Right lobe of liver (tissue), 6 donors: Measurements from ENCODE around the gene PPP1R3C. TPM values are rescaled to one million over a fixed set of nuclear protein-coding genes. Genes with fewer than 3 reads are reported as not detected.

Experiments used
- ATAC-seq, 4 donors: fragments of 200-7000 bp; cut with Tn5 transposase; one replicate each; pipeline ENCODE4 v1.9.1; 2020; ENCODE audit warnings: mild to moderate bottlenecking in 4 of 4, moderate library complexity in 4 of 4
- DNase-seq, 3 donors: peaks; one replicate each; pipeline ENCODE4 v3.0.0-alpha.2; 2020
- H3K27ac ChIP-seq, 3 donors: fragments of 200-600 bp; one replicate each; pipeline ENCODE4 v1.8.0; 2022
- H3K27me3 ChIP-seq, 2 donors: fragments of 200-600 bp; one replicate each; pipeline ENCODE4 v1.8.0; 2022
- H3K36me3 ChIP-seq, 4 donors: fragments of 200-600 bp; sonication (generic) in 1 of 4; one replicate each; pipeline versions ENCODE4 v1.5.1 to v1.8.0; 2017 to 2022; ENCODE audit warnings: control low read depth in 1 of 4
- H3K4me1 ChIP-seq, 4 donors: fragments of 200-600 bp; sonication (generic) in 1 of 4; one replicate each; pipeline versions ENCODE4 v1.5.1 to v1.8.0; 2017 to 2022; ENCODE audit warnings: control low read depth in 1 of 4
- H3K4me3 ChIP-seq, 3 donors: fragments of 200-600 bp; one replicate each; pipeline ENCODE4 v1.8.0; 2022
- H3K9me3 ChIP-seq, 4 donors: fragments of 200-600 bp; sonication (generic) in 1 of 4; one replicate each; pipeline versions ENCODE4 v1.5.1 to v1.8.0; 2017 to 2022; ENCODE audit warnings: control low read depth in 1 of 4
- POLR2A ChIP-seq: fragments of 450-650 bp; IDR thresholded peaks from one replicate; pipeline ENCODE4 v1.6.1; 2017; ENCODE audit warnings: antibody characterized with exemption, mild to moderate bottlenecking
- WGBS: methylation state at CpG from one replicate; pipeline ENCODE4 v1.1.6; 2018; ENCODE audit warnings: low coverage, low lambda C conversion rate; ENCODE audit not compliant: insufficient coverage; ENCODE audit errors: missing lambda C conversion rate; 5-methylcytosine and 5-hydroxymethylcytosine counted together
- intact Hi-C, 2 donors: fragments of 100-400 bp; cut with DNase I; formaldehyde crosslinking; loops; one replicate each; pipeline versions ENCODE4 v1.11.2 to v1.14.1; 2022
- total RNA-seq, 6 experiments: library from RNA; depleted of rRNA in 2 of 6; stranded (reverse); fragments of >200 nt in 2 of 6; fragmentation: NEBNext Ultra II Directional in 3 of 6; extraction: Animal tissue kit (Norgen Biotek cat#: 25700) in 3 of 6; gene quantifications; one replicate each; pipeline versions ENCODE4 v1.1.0 to v1.2.4, GENCODE V29; 2016 to 2023
- TF ChIP-seq, protein P1 (sequence below), 4 donors: fragments of 200-600 bp in 3 of 4; fragments of 450-650 bp in 1 of 4; IDR thresholded peaks; one replicate each; pipeline versions ENCODE4 v1.5.1 to v1.8.0; 2016 to 2022; ENCODE audit warnings: antibody characterized with exemption in 4 of 4, mild to moderate bottlenecking in 2 of 4
- donor health status: DM: no; HTN: yes; CAD: no.
- donor health status: DM: no; HTN: no; CAD: no.
- donor health status: DM: no; HTN: no; CAD: no.
- donor health status: DM: no; HTN: yes; CAD: no.
- donor health status: DM: no; HTN: yes; CAD: no.

The PPP1R3C gene
- total RNA-seq, 6 experiments from 2014 or later, result 24.7 to 158 (median 51.3) TPM

DNA sequence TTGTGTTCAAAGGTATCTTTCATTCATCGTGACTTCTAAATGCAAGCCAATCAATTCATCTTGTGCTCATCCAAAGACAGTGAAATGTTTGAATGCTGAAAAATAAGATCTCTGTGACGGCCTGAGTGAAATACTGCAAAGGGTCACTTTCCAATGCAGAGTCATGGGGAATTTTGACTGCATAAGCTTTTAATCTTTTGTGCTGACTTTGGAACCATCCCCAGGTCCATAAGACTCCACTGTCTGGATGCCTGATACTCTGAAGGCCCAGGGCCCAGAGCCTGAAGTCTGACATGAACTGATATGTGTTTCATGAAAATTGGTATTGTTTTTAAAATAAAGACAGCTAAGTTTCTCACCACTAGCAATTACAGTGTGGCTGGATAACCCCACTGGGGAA is 39.0 kb downstream of the PPP1R3C start:
- H3K27me3 ChIP-seq, result no peaks in the 10 kb centered on the region
- no peak for TF ChIP-seq POLR2A
- TF ChIP-seq, protein P1, sequence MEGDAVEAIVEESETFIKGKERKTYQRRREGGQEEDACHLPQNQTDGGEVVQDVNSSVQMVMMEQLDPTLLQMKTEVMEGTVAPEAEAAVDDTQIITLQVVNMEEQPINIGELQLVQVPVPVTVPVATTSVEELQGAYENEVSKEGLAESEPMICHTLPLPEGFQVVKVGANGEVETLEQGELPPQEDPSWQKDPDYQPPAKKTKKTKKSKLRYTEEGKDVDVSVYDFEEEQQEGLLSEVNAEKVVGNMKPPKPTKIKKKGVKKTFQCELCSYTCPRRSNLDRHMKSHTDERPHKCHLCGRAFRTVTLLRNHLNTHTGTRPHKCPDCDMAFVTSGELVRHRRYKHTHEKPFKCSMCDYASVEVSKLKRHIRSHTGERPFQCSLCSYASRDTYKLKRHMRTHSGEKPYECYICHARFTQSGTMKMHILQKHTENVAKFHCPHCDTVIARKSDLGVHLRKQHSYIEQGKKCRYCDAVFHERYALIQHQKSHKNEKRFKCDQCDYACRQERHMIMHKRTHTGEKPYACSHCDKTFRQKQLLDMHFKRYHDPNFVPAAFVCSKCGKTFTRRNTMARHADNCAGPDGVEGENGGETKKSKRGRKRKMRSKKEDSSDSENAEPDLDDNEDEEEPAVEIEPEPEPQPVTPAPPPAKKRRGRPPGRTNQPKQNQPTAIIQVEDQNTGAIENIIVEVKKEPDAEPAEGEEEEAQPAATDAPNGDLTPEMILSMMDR (IDR thresholded peaks at IDR 0.05), result no peak
- no peak overlapping the region for H3K4me3 ChIP-seq
- DNase-seq (no peak), ATAC-seq (no peak)
- intact Hi-C loops, result no loop called here
- H3K9me3 ChIP-seq, result no peaks in the 10 kb centered on the region
- no peaks in the 10 kb centered on the region for H3K4me1 ChIP-seq
- no peak overlapping the region for H3K27ac ChIP-seq
- no peaks in the 10 kb centered on the region for H3K36me3 ChIP-seq
- WGBS, result 85% methylated on average over 2 of the region's 2 CpGs

DNA sequence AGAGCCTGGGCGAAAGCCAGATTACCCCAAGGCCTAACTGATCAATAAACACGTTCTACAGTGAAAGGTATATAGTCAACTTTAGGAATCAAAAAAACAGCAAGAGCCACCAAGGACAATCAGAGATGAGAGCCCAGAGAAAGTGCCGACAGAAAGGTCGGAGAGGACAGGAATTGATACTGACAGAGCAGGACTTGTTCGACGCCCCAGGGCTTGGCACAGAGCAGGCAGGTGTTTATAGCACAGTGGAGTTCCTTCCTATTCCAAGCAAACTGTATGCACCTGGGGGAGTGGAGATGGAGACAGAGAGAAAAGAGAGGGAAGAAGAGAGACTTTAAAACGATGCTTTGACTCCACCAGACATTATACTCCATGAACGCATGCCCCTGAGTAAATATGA is 39.5 kb downstream of the PPP1R3C start:
- H3K27ac ChIP-seq, result no peak overlapping the region
- no peak for DNase-seq
- WGBS, result 78% methylated on average over 8 of the region's 8 CpGs
- no peaks in the 10 kb centered on the region for H3K36me3 ChIP-seq
- no peak for TF ChIP-seq POLR2A
- TF ChIP-seq, protein P1 (IDR thresholded peaks at IDR 0.05), result no peak
- H3K4me1 ChIP-seq, result no peaks in the 10 kb centered on the region
- no peak overlapping the region for H3K4me3 ChIP-seq
- H3K9me3 ChIP-seq, result no peaks in the 10 kb centered on the region
- intact Hi-C loops, result no loop called here
- ATAC-seq, result no peak
- no peaks in the 10 kb centered on the region for H3K27me3 ChIP-seq

DNA sequence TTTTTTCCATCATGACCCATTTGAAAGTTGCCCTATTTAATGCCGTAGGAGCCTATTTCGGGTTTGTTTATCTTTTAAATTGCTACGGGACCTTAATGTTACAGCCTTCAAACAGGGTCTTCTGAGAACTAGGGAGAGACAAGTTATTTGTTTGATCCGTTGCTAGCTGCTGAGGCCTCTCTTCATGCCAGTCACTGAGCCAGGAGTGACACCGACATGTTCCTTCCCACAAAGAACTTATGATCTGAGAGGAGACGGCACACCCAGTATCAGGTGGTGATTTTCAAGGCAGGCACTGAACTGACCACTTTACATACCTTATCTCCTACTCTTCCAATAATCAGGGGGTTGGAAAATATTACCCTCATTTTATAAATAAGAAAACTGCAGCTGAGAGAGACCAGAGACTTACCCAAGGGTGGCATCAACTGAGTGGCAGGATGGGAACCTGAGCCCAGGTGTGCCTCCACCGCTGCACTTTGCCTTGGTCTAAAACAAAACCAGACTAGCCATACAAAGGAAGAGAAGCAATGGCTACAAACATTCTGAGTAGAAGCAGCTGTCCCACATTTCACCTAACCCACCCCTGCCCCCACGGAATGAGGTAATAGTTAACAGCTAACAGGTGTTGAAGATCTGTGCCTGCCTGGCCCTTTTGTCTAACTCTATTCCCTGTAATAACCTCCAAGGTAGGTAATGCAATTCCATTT is 40.5 kb downstream of the PPP1R3C start:
- no peaks in the 10 kb centered on the region for H3K9me3 ChIP-seq
- no peaks in the 10 kb centered on the region for H3K36me3 ChIP-seq
- intact Hi-C loops, result no loop called here
- H3K4me3 ChIP-seq, result no peak overlapping the region
- 79% methylated on average over 7 of the region's 8 CpGs for WGBS
- TF ChIP-seq, protein P1 (IDR thresholded peaks at IDR 0.05), result no peak
- TF ChIP-seq POLR2A, result no peak
- peak overlapping the region; percentile 11 to 37 (median 22) for H3K27ac ChIP-seq
- ATAC-seq (no peak), DNase-seq (no peak)
- H3K4me1 ChIP-seq, result no peaks in the 10 kb centered on the region
- H3K27me3 ChIP-seq, result no peaks in the 10 kb centered on the region

DNA sequence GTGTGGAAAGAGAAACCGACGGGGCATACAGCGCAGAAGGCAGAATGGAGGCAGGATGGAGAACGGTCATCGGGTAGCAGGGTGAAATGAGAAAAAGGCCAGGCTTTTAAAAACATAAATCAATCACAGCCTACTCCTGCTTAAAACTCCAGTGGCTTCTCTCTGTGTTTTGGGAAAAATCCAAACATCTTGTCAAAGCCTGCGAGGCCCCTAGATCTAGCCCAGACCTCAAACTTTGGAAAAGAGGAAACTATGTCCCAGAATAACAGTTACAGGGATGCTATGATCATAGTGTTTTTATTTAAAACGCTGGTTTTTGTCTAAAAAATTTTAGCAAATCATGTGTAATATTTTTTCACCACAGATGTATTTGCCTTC is 41.1 kb downstream of the PPP1R3C start:
- DNase-seq (no peak), ATAC-seq (no peak)
- Histone ChIP-seq H3K27me3 (no peaks in the 10 kb centered on the region), H3K36me3 (no peaks in the 10 kb centered on the region), H3K4me1 (no peaks in the 10 kb centered on the region), H3K9me3 (no peaks in the 10 kb centered on the region), H3K4me3 (no peak overlapping the region), H3K27ac (peak overlapping the region in 2 of 3 donors; percentile 22 to 37)
- intact Hi-C loops, result no loop called here
- whole genome bisulfite sequencing, result 66% methylated on average over 6 of the region's 7 CpGs
- TF ChIP-seq POLR2A, result no peak
- TF ChIP-seq, protein P1 (IDR thresholded peaks at IDR 0.05), result no peak
